K562 (cell line): ENCODE results near the gene C20orf96. TPM values are rescaled to one million over a fixed set of nuclear protein-coding genes. Genes with fewer than 3 reads are reported as not detected.

ENCODE experiments used
- ATAC-seq: fragments of 200-7000 bp; cut with Tn5 transposase; 3 replicates; pipeline ENCODE4 v1.9.1; 2020; ENCODE audit warnings: moderate library complexity
- BruUV-seq: library from RNA; stranded (reverse); fragments of 400-500 nt; replicated peaks from 2 replicates; lab custom pipeline; 2021; lab: Mats Ljungman, UMichigan
- CTCF ChIA-PET: fragments of 300-600 bp; formaldehyde crosslinking; extraction: SDS; loops from one replicate; lab custom pipeline; 2021; ENCODE audit warnings: low intra/inter-chr PET ratio; lab: Yijun Ruan, JAX
- POLR2A ChIA-PET: fragments of 300-600, 350-650 bp; sonication (Branson Sonifier 250); formaldehyde crosslinking; extraction: SDS; loops from one replicate; lab custom pipeline; 2021; ENCODE audit warnings: antibody characterized with exemption, inconsistent platforms; lab: Yijun Ruan, JAX
- DNase-seq, 4 experiments: peaks; one replicate each; pipeline versions ENCODE4 v3.0.0 to v3.0.0-alpha.2; 2011 to 2018; ENCODE audit warnings: low spot score in 3 of 4, mixed read lengths in 3 of 4; ENCODE audit errors: extremely low read depth in 1 of 4
- FAIRE-seq: peaks from 2 replicates; lab custom pipeline; 2011; peaks lifted over from hg19 to GRCh38; lab: Jason Lieb, UNC
- H2AFZ ChIP-seq: 2 replicates; pipeline ENCODE4 v1.6.0; 2011; ENCODE audit warnings: low read depth, low read length, control low read depth, inconsistent platforms
- H3K27ac ChIP-seq: fragments of 200-600 bp; 3 replicates; pipeline ENCODE4 v1.8.0; 2011; ENCODE audit warnings: low read depth, mild to moderate bottlenecking, control low read depth, inconsistent platforms, low read length, moderate library complexity, mixed read lengths; ENCODE audit errors: extremely low read depth
- H3K27me3 ChIP-seq, 2 experiments: fragments of 300-600 bp in 1 of 2; 2 replicates in 1 of 2; 3 replicates in 1 of 2; pipeline versions ENCODE4 v1.6.0 to v1.8.0; 2011; ENCODE audit warnings: inconsistent platforms in 2 of 2, low read length in 2 of 2, mild to moderate bottlenecking in 1 of 2, mixed read lengths in 1 of 2, moderate library complexity in 1 of 2; ENCODE audit not compliant: control insufficient read depth in 2 of 2, insufficient read depth in 2 of 2
- H3K36me3 ChIP-seq: fragments of 300-600 bp; 3 replicates; pipeline ENCODE4 v1.8.0; 2011; ENCODE audit warnings: mild to moderate bottlenecking, low read length, inconsistent platforms; ENCODE audit not compliant: control insufficient read depth, insufficient read depth
- H3K4me1 ChIP-seq, 2 experiments: fragments of 200-600 bp in 1 of 2; replicated peaks in 1 of 2; 2 replicates in 1 of 2; 3 replicates in 1 of 2; pipeline versions ENCODE4 v1.5.1 to v1.8.0; 2011; ENCODE audit warnings: inconsistent platforms in 2 of 2, low read length in 2 of 2, mild to moderate bottlenecking in 1 of 2, mixed read lengths in 1 of 2, moderate library complexity in 1 of 2; ENCODE audit not compliant: control insufficient read depth in 2 of 2, insufficient read depth in 2 of 2
- H3K4me2 ChIP-seq: 2 replicates; pipeline ENCODE4 v1.6.1; 2011; ENCODE audit warnings: low read length, control low read depth, inconsistent platforms, mixed read lengths; ENCODE audit not compliant: insufficient read depth
- H3K4me3 ChIP-seq: fragments of 200-600 bp; sonication (generic), shearing (Covaris generic); 2 replicates; pipeline ENCODE4 v1.5.1; 2016; ENCODE audit warnings: control low read depth, inconsistent platforms
- H3K79me2 ChIP-seq: fragments of 200-600 bp; 3 replicates; pipeline ENCODE4 v1.8.0; 2011; ENCODE audit warnings: low read length, inconsistent platforms; ENCODE audit not compliant: control insufficient read depth, insufficient read depth
- H3K9ac ChIP-seq, 2 experiments: 2 replicates each; pipeline versions ENCODE4 v1.6.0 to v1.6.1; 2011; ENCODE audit warnings: low read depth in 2 of 2, low read length in 2 of 2, control low read depth in 1 of 2, inconsistent platforms in 1 of 2, mild to moderate bottlenecking in 1 of 2, mixed read lengths in 1 of 2; ENCODE audit not compliant: insufficient read depth in 1 of 2
- H3K9me1 ChIP-seq: one replicate; pipeline ENCODE4 v1.6.0; 2011; ENCODE audit warnings: inconsistent platforms, mild to moderate bottlenecking, low read length, moderate library complexity; ENCODE audit not compliant: control insufficient read depth, insufficient read depth
- H3K9me3 ChIP-seq: replicated peaks from 2 replicates; pipeline ENCODE4 v1.5.1; 2011; ENCODE audit warnings: low read depth, low read length, inconsistent platforms; ENCODE audit not compliant: control insufficient read depth, insufficient read depth
- H4K20me1 ChIP-seq: replicated peaks from 2 replicates; pipeline ENCODE4 v1.6.1; 2011; ENCODE audit warnings: low read length, inconsistent platforms, mixed read lengths; ENCODE audit not compliant: control insufficient read depth, insufficient read depth
- ETV1 ChIP-seq: fragments of 450-650 bp; conservative IDR thresholded peaks from 2 replicates; pipeline ENCODE4 v1.6.1; 2016; ENCODE audit warnings: missing genetic modification characterization, control low read depth, low read depth, missing compliant biosample characterization
- RAD21 ChIP-seq, 2 experiments: fragments of 250-450 bp in 1 of 2; fragments of 450-650 bp in 1 of 2; sonication (Bioruptor Pico) in 1 of 2; formaldehyde crosslinking in 1 of 2; IDR thresholded peaks in 1 of 2; conservative IDR thresholded peaks in 1 of 2; 2 replicates each; pipeline versions ENCODE4 v1.4.0 to v1.8.0; 2020 to 2022; ENCODE audit warnings: mild to moderate bottlenecking in 2 of 2, moderate library complexity in 1 of 2
- REST ChIP-seq, 2 experiments: fragments of 450-650 bp; formaldehyde crosslinking in 1 of 2; IDR thresholded peaks; 2 replicates each; pipeline versions ENCODE4 v1.4.0 to v1.6.1; 2014 to 2020; ENCODE audit warnings: mild to moderate bottlenecking in 2 of 2, borderline replicate concordance in 1 of 2, low read depth in 1 of 2
- ZNF407 ChIP-seq: fragments of 450-650 bp; IDR thresholded peaks from 2 replicates; pipeline ENCODE4 v1.6.1; 2016; ENCODE audit warnings: low read depth
- WGBS: fragments of 100-300 bp; shearing (Covaris generic); methylation state at CpG from one replicate; pipeline ENCODE4 v1.1.6; 2016; ENCODE audit warnings: low coverage, mixed read lengths; ENCODE audit not compliant: insufficient coverage; ENCODE audit errors: missing lambda C conversion rate; 5-methylcytosine and 5-hydroxymethylcytosine counted together
- in situ Hi-C: fragments of 300-500 bp; cut with MboI; formaldehyde crosslinking; loops from 4 replicates; pipeline ENCODE4 v1.15.0; 2018; ENCODE audit warnings: inconsistent platforms, mixed read lengths
- intact Hi-C: fragments of 100-400 bp; cut with micrococcal nuclease; formaldehyde crosslinking; loops from 2 replicates; pipeline ENCODE4 v1.14.2; 2022
- polyA plus RNA-seq, 8 experiments: library from polyadenylated mRNA; depleted of rRNA in 4 of 8; stranded (reverse) in 5 of 8; unstranded in 3 of 8; fragments of >200 nt; fragmentation: Nextera tagmentation in 2 of 8; fragmentation: Illumina TruSeq in 1 of 8; extraction: Ambion mirVana in 2 of 8; extraction: Trizol in 1 of 8; gene quantifications; 2 replicates each; pipeline versions ENCODE4 v1.2.1 to v1.2.3, GENCODE V29; 2011 to 2014; ENCODE audit warnings: inconsistent platforms in 1 of 8, missing spikeins in 1 of 8
- total RNA-seq, 7 experiments: library from RNA; depleted of rRNA in 6 of 7; stranded (reverse); fragments of >200 nt in 6 of 7; fragmentation: Illumina TruSeq in 2 of 7; extraction: Trizol in 2 of 7; gene quantifications; 2 replicates each; pipeline versions ENCODE4 v1.2.1 to v1.2.3, GENCODE V29; 2011 to 2021; ENCODE audit warnings: low replicate concordance in 1 of 7

The C20orf96 gene
- total and polyA plus RNA-seq, 9 of the 15 experiments (the other 6 are each of a cell fraction or from before 2014, with no cell fraction given), result 1.7 to 11.7 (median 4.2) TPM

GRCh38 chr20:309306-309840 is 18.8 kb upstream of the C20orf96 start:
- no peak overlapping the region for H3K4me2 ChIP-seq
- in situ Hi-C loops, result no loop called here
- ChIA-PET CTCF (no interaction called here), POLR2A (interaction anchor here (0.7 to 2.0 kb wide), 3 partner anchors 9 to 467 kb away, joined by 3 to 7 read pairs (median 4); no protein-coding TSS in a partner anchor)
- ATAC-seq, result peak; percentile 51
- H4K20me1 ChIP-seq, result no peaks in the 10 kb centered on the region
- WGBS, result 15% methylated on average over 6 of the region's 6 CpGs
- H3K9ac ChIP-seq, result no peak overlapping the region
- no TSS peak for BruUV-seq
- DNase-seq, result no peak
- no peaks in the 10 kb centered on the region for H3K79me2 ChIP-seq
- no peaks in the 10 kb centered on the region for H3K27me3 ChIP-seq
- H3K9me1 ChIP-seq, result no peaks in the 10 kb centered on the region
- no peak overlapping the region for H3K4me3 ChIP-seq
- no peaks in the 10 kb centered on the region for H3K36me3 ChIP-seq
- no peak for FAIRE-seq
- peak overlapping the region; percentile 76 for H2AFZ ChIP-seq
- TF ChIP-seq ZNF407 (no peak), ETV1 (no peak), REST (IDR thresholded peaks at IDR 0.05; ENCODE audit: borderline replicate concordance) (0 out of 2 replicates have a peak, but pooled peaks have one; percentile 7), REST (CRISPR knock-in tag; IDR thresholded peaks at IDR 0.05; ENCODE audit: low read depth) (no peak), RAD21 (CRISPR knock-in tag; conservative IDR thresholded peaks at IDR 0.05 in 1 of 2, IDR thresholded peaks at IDR 0.05 in 1 of 2) (peak in 1 of 2 experiments; percentile 37; a peak in 1 of 4 replicates)
- no peak overlapping the region for H3K27ac ChIP-seq
- intact Hi-C loops, result no loop called here
- no peaks in the 10 kb centered on the region for H3K9me3 ChIP-seq
- peaks cover 0 to 4% of the 10 kb centered on the region in 2 experiments; a peak in 2 of 5 replicates for H3K4me1 ChIP-seq
